ENCODE measurements around the gene FAM131B. TPM values are rescaled to one million over a fixed set of nuclear protein-coding genes. Genes with fewer than 3 reads are reported as not detected.

FAM131B gene
- total and polyA plus RNA-seq, 12 donors: 0.10 to 1.7 (median 0.36) TPM

GRCh38 chr7:143316492-143316891 lies 46.0 kb downstream of the FAM131B start:
- WGBS, 4 donors: 76 to 87% (median 85%) methylated on average over 4 of the region's 4 CpGs
- Histone ChIP-seq H3K4me1 (replicated peaks in 1 of 2) (no peaks in the 10 kb centered on the region), H3K9me3 (replicated peaks in 1 of 3) (no peaks in the 10 kb centered on the region), H3K4me3 (no peak overlapping the region), H3K27ac (no peak overlapping the region), H3K27me3 (no peaks in the 10 kb centered on the region), H3K36me3 (replicated peaks in 1 of 2) (no peaks in the 10 kb centered on the region)
- intact Hi-C loops (cut with DNase I): no loop called here
- DNase-seq: no peak
- TF ChIP-seq, protein P1, sequence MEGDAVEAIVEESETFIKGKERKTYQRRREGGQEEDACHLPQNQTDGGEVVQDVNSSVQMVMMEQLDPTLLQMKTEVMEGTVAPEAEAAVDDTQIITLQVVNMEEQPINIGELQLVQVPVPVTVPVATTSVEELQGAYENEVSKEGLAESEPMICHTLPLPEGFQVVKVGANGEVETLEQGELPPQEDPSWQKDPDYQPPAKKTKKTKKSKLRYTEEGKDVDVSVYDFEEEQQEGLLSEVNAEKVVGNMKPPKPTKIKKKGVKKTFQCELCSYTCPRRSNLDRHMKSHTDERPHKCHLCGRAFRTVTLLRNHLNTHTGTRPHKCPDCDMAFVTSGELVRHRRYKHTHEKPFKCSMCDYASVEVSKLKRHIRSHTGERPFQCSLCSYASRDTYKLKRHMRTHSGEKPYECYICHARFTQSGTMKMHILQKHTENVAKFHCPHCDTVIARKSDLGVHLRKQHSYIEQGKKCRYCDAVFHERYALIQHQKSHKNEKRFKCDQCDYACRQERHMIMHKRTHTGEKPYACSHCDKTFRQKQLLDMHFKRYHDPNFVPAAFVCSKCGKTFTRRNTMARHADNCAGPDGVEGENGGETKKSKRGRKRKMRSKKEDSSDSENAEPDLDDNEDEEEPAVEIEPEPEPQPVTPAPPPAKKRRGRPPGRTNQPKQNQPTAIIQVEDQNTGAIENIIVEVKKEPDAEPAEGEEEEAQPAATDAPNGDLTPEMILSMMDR (IDR thresholded peaks at IDR 0.05): no peak
- no peak for TF ChIP-seq POLR2A (IDR thresholded peaks at IDR 0.05)

DNA sequence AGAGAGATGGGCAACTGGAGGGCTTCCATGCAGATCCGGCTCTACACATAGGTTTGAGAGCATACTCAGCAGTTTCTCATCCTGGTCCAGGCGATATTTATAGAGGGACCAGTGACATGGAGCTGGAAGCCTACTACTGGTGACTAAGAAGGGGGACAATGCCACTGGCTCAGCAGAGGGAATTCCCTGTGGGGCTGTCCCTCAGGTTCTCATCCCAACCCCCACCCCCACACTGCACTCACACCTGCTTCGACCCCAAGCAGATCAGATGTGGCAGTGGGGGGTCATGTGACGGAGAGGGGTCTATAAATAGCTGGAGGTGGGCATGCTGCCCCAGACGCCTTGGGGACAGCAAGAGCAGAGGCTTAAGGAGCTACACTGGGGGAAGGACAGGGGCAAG lies 46.7 kb downstream of the FAM131B start, which contains the start of gene CLCN1:
Gene CLCN1 (plus strand): TSS at position 336 of the 400 bp plus-strand sequence. CDS start 102 bp downstream, outside the sequence.
- 60 to 96% (median 77%) methylated on average over 3 to 5 of the region's 5 CpGs for WGBS, 4 donors
- H3K27ac ChIP-seq: no peak within 1 kb of the TSS
- no peaks in the 10 kb centered on the region for H3K9me3 ChIP-seq (replicated peaks in 1 of 3)
- no peak for TF ChIP-seq POLR2A (IDR thresholded peaks at IDR 0.05)
- TF ChIP-seq, protein P1 (IDR thresholded peaks at IDR 0.05): no peak
- H3K4me1 ChIP-seq (replicated peaks in 1 of 2): no peaks in the 10 kb centered on the region
- H3K4me3 ChIP-seq: no peak within 1 kb of the TSS
- no peaks in the 10 kb centered on the region for H3K27me3 ChIP-seq
- H3K36me3 ChIP-seq (replicated peaks in 1 of 2): no peaks in the 10 kb centered on the region
- intact Hi-C loops (cut with DNase I): no loop called here
- DNase-seq: no peak

- TF ChIP-seq, protein P1 (IDR thresholded peaks at IDR 0.05): no peak
- no peak overlapping the region for H3K4me3 ChIP-seq
- H3K9me3 ChIP-seq (replicated peaks in 1 of 3): no peaks in the 10 kb centered on the region
- DNase-seq: no peak
- intact Hi-C loops (cut with DNase I): no loop called here
- H3K4me1 ChIP-seq (replicated peaks in 1 of 2): no peaks in the 10 kb centered on the region
- no peaks in the 10 kb centered on the region for H3K27me3 ChIP-seq
- H3K36me3 ChIP-seq (replicated peaks in 1 of 2): no peaks in the 10 kb centered on the region
- no peak overlapping the region for H3K27ac ChIP-seq
These were observed 48.4 kb downstream of the FAM131B start for GRCh38 chr7:143314127-143314526.

GRCh38 chr7:143308632-143309031 lies 53.9 kb downstream of the FAM131B start:
- peaks cover 0 to 43% of the 10 kb centered on the region in 2 donors for H3K36me3 ChIP-seq (replicated peaks in 1 of 2)
- intact Hi-C loops (cut with DNase I): loop anchor here in 1 of 2 donors (5.0 to 10.0 kb wide), 2 partner anchors 66 to 106 kb away; no protein-coding TSS in a partner anchor
- H3K27ac ChIP-seq: no peak overlapping the region
- H3K27me3 ChIP-seq: no peaks in the 10 kb centered on the region
- no peaks in the 10 kb centered on the region for H3K4me1 ChIP-seq (replicated peaks in 1 of 2)
- H3K9me3 ChIP-seq (replicated peaks in 1 of 3): no peaks in the 10 kb centered on the region
- DNase-seq: no peak
- no peak overlapping the region for H3K4me3 ChIP-seq
- TF ChIP-seq, protein P1 (IDR thresholded peaks at IDR 0.05): no peak
- no peak for TF ChIP-seq POLR2A (IDR thresholded peaks at IDR 0.05)
- 95 to 100% (median 97%) methylated on average over 2 of the region's 2 CpGs for WGBS, 4 donors

Data from adrenal gland (tissue), 12 donors.